H1 (cell line): Measurements from ENCODE around the gene TEX44. TPM values are rescaled to one million over a fixed set of nuclear protein-coding genes. Genes with fewer than 3 reads are reported as not detected.

Source experiments
- CTCF ChIA-PET: fragments of 300-600 bp; sonication (Branson Sonifier 250); formaldehyde crosslinking; loops from one replicate; lab custom pipeline; 2021; ENCODE audit not compliant: partially characterized antibody; lab: Charles Lee
- POLR2A ChIA-PET: fragments of 300-600 bp; sonication (Branson Sonifier 250); formaldehyde crosslinking; loops from one replicate; lab custom pipeline; 2021; ENCODE audit warnings: inconsistent platforms; ENCODE audit not compliant: partially characterized antibody; lab: Charles Lee
- DNase-seq, 2 experiments: peaks; one replicate each; pipeline versions ENCODE4 v3.0.0 to v3.0.0-alpha.2; 2010 to 2022; ENCODE audit warnings: low spot score in 2 of 2, low read depth in 1 of 2, mixed read lengths in 1 of 2
- FAIRE-seq: peaks from 2 replicates; lab custom pipeline; 2011; peaks lifted over from hg19 to GRCh38; lab: Jason Lieb, UNC
- H2AFZ ChIP-seq: 2 replicates; pipeline ENCODE4 v1.8.1; 2012; ENCODE audit warnings: low read length, inconsistent platforms
- H2AK5ac ChIP-seq: 2 replicates; pipeline ENCODE4 v1.6.1; 2013; ENCODE audit warnings: low read depth, low read length
- H2BK120ac ChIP-seq: replicated peaks from 2 replicates; pipeline ENCODE3; 2013; ENCODE audit warnings: low read depth, low read length, inconsistent platforms
- H2BK12ac ChIP-seq: 2 replicates; pipeline ENCODE4 v1.6.1; 2013; ENCODE audit warnings: low read depth, low read length
- H2BK15ac ChIP-seq: 2 replicates; pipeline ENCODE4 v1.6.1; 2013; ENCODE audit warnings: low read length
- H2BK20ac ChIP-seq: 2 replicates; pipeline ENCODE4 v1.6.1; 2013; ENCODE audit warnings: low read length
- H2BK5ac ChIP-seq: 2 replicates; pipeline ENCODE4 v1.6.1; 2013; ENCODE audit warnings: low read depth, low read length
- H3K14ac ChIP-seq: 2 replicates; pipeline ENCODE4 v1.6.1; 2013; ENCODE audit warnings: inconsistent platforms; ENCODE audit not compliant: insufficient read length
- H3K18ac ChIP-seq: 2 replicates; pipeline ENCODE4 v1.6.1; 2013; ENCODE audit warnings: low read length; ENCODE audit errors: extremely low read depth
- H3K23ac ChIP-seq: 2 replicates; pipeline ENCODE4 v1.6.1; 2013; ENCODE audit warnings: inconsistent platforms; ENCODE audit not compliant: insufficient read length
- H3K23me2 ChIP-seq: 2 replicates; pipeline ENCODE4 v1.6.1; 2013; ENCODE audit warnings: low read depth, low read length
- H3K27ac ChIP-seq: 2 replicates; pipeline ENCODE4 v1.6.1; 2011; ENCODE audit warnings: low read depth, low read length, inconsistent platforms
- H3K27me3 ChIP-seq, 4 experiments: replicated peaks in 1 of 4; 1 replicate in 1 of 4; 2 replicates in 3 of 4; pipeline versions ENCODE4 v1.6.1 to v1.8.1; 2011 to 2013; ENCODE audit warnings: low read length in 3 of 4, mild to moderate bottlenecking in 3 of 4, inconsistent platforms in 2 of 4, mixed read lengths in 2 of 4, moderate library complexity in 1 of 4; ENCODE audit not compliant: control insufficient read depth in 3 of 4, insufficient read depth in 3 of 4; ENCODE audit errors: extremely low read depth in 1 of 4
- H3K36me3 ChIP-seq, 4 experiments: 2 replicates each; pipeline versions ENCODE4 v1.6.1 to v1.8.1; 2011 to 2013; ENCODE audit warnings: mild to moderate bottlenecking in 4 of 4, low read length in 3 of 4, moderate library complexity in 2 of 4, control low read depth in 1 of 4, inconsistent platforms in 1 of 4; ENCODE audit not compliant: insufficient read depth in 4 of 4, control insufficient read depth in 2 of 4
- H3K4ac ChIP-seq: replicated peaks from 2 replicates; pipeline ENCODE3; 2013; ENCODE audit warnings: low read length, low read depth, mixed read lengths, inconsistent platforms; ENCODE audit not compliant: insufficient read length
- H3K4me1 ChIP-seq, 4 experiments: replicated peaks in 1 of 4; 1 replicate in 1 of 4; 2 replicates in 3 of 4; pipeline versions ENCODE4 v1.6.1 to v1.8.1; 2011 to 2013; ENCODE audit warnings: low read length in 3 of 4, inconsistent platforms in 2 of 4, mixed read lengths in 1 of 4; ENCODE audit not compliant: insufficient read depth in 4 of 4, control insufficient read depth in 3 of 4
- H3K4me2 ChIP-seq, 2 experiments: 2 replicates each; pipeline versions ENCODE4 v1.6.1 to v1.8.1; 2011 to 2013; ENCODE audit warnings: low read depth in 2 of 2, low read length in 2 of 2, control low read depth in 1 of 2, inconsistent platforms in 1 of 2, mild to moderate bottlenecking in 1 of 2; ENCODE audit not compliant: insufficient read depth in 1 of 2
- H3K4me3 ChIP-seq, 4 experiments: fragments of 200-600, 300-600 bp in 1 of 4; sonication (generic), shearing (Covaris generic), sonication (Bioruptor Twin) in 1 of 4; 2 replicates each; pipeline versions ENCODE4 v1.5.1 to v1.8.1; 2011 to 2016; ENCODE audit warnings: low read length in 4 of 4, low read depth in 3 of 4, control low read depth in 2 of 4, inconsistent platforms in 2 of 4, mild to moderate bottlenecking in 2 of 4, mixed read lengths in 1 of 4, moderate library complexity in 1 of 4; ENCODE audit not compliant: insufficient read depth in 2 of 4; ENCODE audit errors: extremely low read depth in 1 of 4
- H3K56ac ChIP-seq: replicated peaks from 2 replicates; pipeline ENCODE3; 2013; ENCODE audit warnings: low read depth, mild to moderate bottlenecking, mixed read lengths, low read length, inconsistent platforms; ENCODE audit not compliant: insufficient read length
- H3K79me1 ChIP-seq: 2 replicates; pipeline ENCODE4 v1.6.1; 2013; ENCODE audit warnings: low read depth, low read length, control low read depth
- H3K79me2 ChIP-seq, 2 experiments: 2 replicates each; pipeline versions ENCODE4 v1.6.1 to v1.8.1; 2012 to 2013; ENCODE audit warnings: low read length in 2 of 2, mild to moderate bottlenecking in 2 of 2, inconsistent platforms in 1 of 2; ENCODE audit not compliant: insufficient read depth in 2 of 2, control insufficient read depth in 1 of 2
- H3K9ac ChIP-seq, 4 experiments: replicated peaks in 1 of 4; 1 replicate in 1 of 4; 2 replicates in 3 of 4; pipeline versions ENCODE4 v1.6.1 to v1.8.1; 2011 to 2013; ENCODE audit warnings: low read depth in 3 of 4, low read length in 3 of 4, control low read depth in 2 of 4, mild to moderate bottlenecking in 2 of 4, moderate library complexity in 2 of 4, inconsistent platforms in 1 of 4; ENCODE audit errors: extremely low read depth in 1 of 4
- H3K9me3 ChIP-seq, 2 experiments: 2 replicates each; pipeline versions ENCODE4 v1.6.1 to v1.8.1; 2012 to 2013; ENCODE audit warnings: mild to moderate bottlenecking in 2 of 2, moderate library complexity in 2 of 2, control low read depth in 1 of 2, inconsistent platforms in 1 of 2, low read depth in 1 of 2, low read length in 1 of 2, mixed read lengths in 1 of 2; ENCODE audit not compliant: insufficient read depth in 2 of 2
- H4K20me1 ChIP-seq, 2 experiments: replicated peaks in 1 of 2; 2 replicates each; pipeline versions ENCODE3 to v1.8.1; 2011 to 2013; ENCODE audit warnings: inconsistent platforms in 2 of 2, low read length in 2 of 2, mild to moderate bottlenecking in 1 of 2; ENCODE audit not compliant: insufficient read depth in 2 of 2, control insufficient read depth in 1 of 2
- H4K5ac ChIP-seq: 2 replicates; pipeline ENCODE4 v1.6.1; 2013; ENCODE audit warnings: low read length, low read depth, mixed read lengths, inconsistent platforms; ENCODE audit not compliant: insufficient read length
- H4K8ac ChIP-seq: 2 replicates; pipeline ENCODE4 v1.8.0; 2013; ENCODE audit warnings: mild to moderate bottlenecking, moderate library complexity, low read length, inconsistent platforms; ENCODE audit not compliant: insufficient read depth; ENCODE audit errors: extremely low read depth
- H4K91ac ChIP-seq: replicated peaks from 2 replicates; pipeline ENCODE3; 2013; ENCODE audit warnings: low read length, mixed read lengths, inconsistent platforms; ENCODE audit not compliant: insufficient read length
- SIN3A ChIP-seq, 2 experiments: IDR thresholded peaks in 1 of 2; conservative IDR thresholded peaks in 1 of 2; 2 replicates each; pipeline ENCODE4 v1.6.1; 2011 to 2012; ENCODE audit warnings: low read length in 2 of 2, improper control_type of control experiment in 1 of 2, low read depth in 1 of 2, mild to moderate bottlenecking in 1 of 2
- SP4 ChIP-seq: IDR thresholded peaks from 2 replicates; pipeline ENCODE4 v1.6.1; 2012; ENCODE audit warnings: low read length, inconsistent platforms
- TAF7 ChIP-seq: optimal IDR thresholded peaks from 2 replicates; pipeline ENCODE3; 2011; ENCODE audit warnings: low read depth, mild to moderate bottlenecking, inconsistent platforms, low read length, moderate library complexity, borderline replicate concordance
- WGBS, 2 experiments: shearing (Covaris generic) in 1 of 2; methylation state at CpG; one replicate each; pipeline versions ENCODE4 v1.1.6 to v1.1.7; 2013 to 2015; ENCODE audit warnings: low lambda C conversion rate in 2 of 2, mixed read lengths in 2 of 2, inconsistent platforms in 1 of 2, low coverage in 1 of 2, missing lambda C conversion rate in 1 of 2; ENCODE audit not compliant: insufficient replicate concordance in 2 of 2, insufficient coverage in 1 of 2, insufficient read length in 1 of 2; ENCODE audit errors: extremely low coverage in 1 of 2, missing lambda C conversion rate in 1 of 2; 5-methylcytosine and 5-hydroxymethylcytosine counted together
- polyA plus RNA-seq, 7 experiments: library from polyadenylated mRNA; depleted of rRNA in 3 of 7; stranded (reverse) in 5 of 7; unstranded in 2 of 7; fragments of >200 nt in 5 of 7; fragments of 200-250 nt in 2 of 7; gene quantifications; 1 replicate in 5 of 7; 2 replicates in 1 of 7; 4 replicates in 1 of 7; pipeline versions ENCODE4 v1.2.1 to v1.2.3, GENCODE V29; 2011 to 2013; ENCODE audit warnings: missing spikeins in 2 of 7, mixed read lengths in 2 of 7
- total RNA-seq: library from RNA; stranded (reverse); fragmentation: NEBNext Ultra II Directional; extraction: Animal tissue kit (Norgen Biotek cat#: 25700); gene quantifications from 2 replicates; pipeline ENCODE4 v1.2.1, GENCODE V29; 2021

The TEX44 gene
- total and polyA plus RNA-seq, 2 of the 8 experiments (the other 6 are each of a cell fraction or from before 2014, with no cell fraction given): not detected

GRCh38 chr2:231549446-231550239 is 43.0 kb upstream of the TEX44 start:
- Histone ChIP-seq H3K18ac (no peak overlapping the region), H3K36me3 (no peaks in the 10 kb centered on the region), H4K5ac (no peak overlapping the region), H3K27me3 (no peaks in the 10 kb centered on the region), H2BK5ac (no peak overlapping the region), H3K23ac (no peak overlapping the region), H3K23me2 (no peaks in the 10 kb centered on the region), H3K4ac (no peak overlapping the region), H4K8ac (no peak overlapping the region), H3K79me1 (no peaks in the 10 kb centered on the region), H2AK5ac (no peak overlapping the region), H3K9me3 (peaks cover 0 to 11% of the 10 kb centered on the region in 2 experiments; a peak in 2 of 4 replicates), H3K14ac (no peak overlapping the region), H2BK120ac (no peak overlapping the region), H4K91ac (no peak overlapping the region), H2BK12ac (no peak overlapping the region), H3K4me1 (no peaks in the 10 kb centered on the region), H2AFZ (no peak overlapping the region), H3K56ac (no peak overlapping the region), H2BK20ac (no peak overlapping the region), H3K27ac (no peak overlapping the region), H3K4me3 (no peak overlapping the region), H3K4me2 (no peak overlapping the region), H3K79me2 (no peaks in the 10 kb centered on the region), H2BK15ac (no peak overlapping the region), H4K20me1 (no peaks in the 10 kb centered on the region), H3K9ac (no peak overlapping the region)
- FAIRE-seq (no peak), DNase-seq (no peak)
- TF ChIP-seq SP4 (no peak), TAF7 (no peak), SIN3A (conservative IDR thresholded peaks at IDR 0.05 in 1 of 2, IDR thresholded peaks at IDR 0.05 in 1 of 2; ENCODE audit: low read depth in 1 of 2, low read length in 2 of 2) (no peak)
- ChIA-PET POLR2A (no interaction called here), CTCF (interaction anchor here (0.6 to 4.2 kb wide), 9 partner anchors 9 to 251 kb away, joined by 3 to 26 read pairs (median 4); no protein-coding TSS in a partner anchor)
- 91% methylated on average over 13 of the region's 13 CpGs; no CpG with 5 or more reads in 1 of the 2 experiments for WGBS, 2 experiments
